GM04504 (cell line): ENCODE results near the gene TNNT3.

ENCODE experiments used
- DNase-seq: peaks from one replicate; pipeline ENCODE4 v3.0.0-alpha.2; 2012; ENCODE audit warnings: low read depth

TNNT3 gene

GRCh38 chr11:1959786-1960185 lies 40.3 kb downstream of the TNNT3 start:
- DNase-seq, result no peak

GRCh38 chr11:1963864-1964263 lies 44.4 kb downstream of the TNNT3 start:
- DNase-seq, result no peak

DNA sequence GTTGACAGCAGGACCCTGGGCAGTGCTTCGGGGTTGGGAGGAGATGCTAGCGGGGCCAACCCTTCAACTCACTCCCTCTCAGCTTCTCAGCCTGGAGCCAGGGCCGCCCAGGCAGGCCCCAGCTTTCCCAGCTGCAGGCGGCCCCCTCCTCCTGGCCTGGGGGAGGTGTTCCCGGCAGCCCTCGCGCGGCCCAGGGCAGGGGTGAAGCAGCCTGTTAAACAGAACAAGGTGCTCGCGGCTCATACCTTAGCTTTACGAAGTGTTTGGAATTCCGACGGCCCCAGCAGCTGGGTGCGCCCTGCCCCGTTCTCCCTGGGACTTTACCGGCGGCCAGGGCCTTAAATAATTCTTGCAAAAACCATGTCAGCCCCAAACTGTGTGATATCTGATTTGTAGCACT lies 44.8 kb downstream of the TNNT3 start:
- DNase-seq, result no peak

DNA sequence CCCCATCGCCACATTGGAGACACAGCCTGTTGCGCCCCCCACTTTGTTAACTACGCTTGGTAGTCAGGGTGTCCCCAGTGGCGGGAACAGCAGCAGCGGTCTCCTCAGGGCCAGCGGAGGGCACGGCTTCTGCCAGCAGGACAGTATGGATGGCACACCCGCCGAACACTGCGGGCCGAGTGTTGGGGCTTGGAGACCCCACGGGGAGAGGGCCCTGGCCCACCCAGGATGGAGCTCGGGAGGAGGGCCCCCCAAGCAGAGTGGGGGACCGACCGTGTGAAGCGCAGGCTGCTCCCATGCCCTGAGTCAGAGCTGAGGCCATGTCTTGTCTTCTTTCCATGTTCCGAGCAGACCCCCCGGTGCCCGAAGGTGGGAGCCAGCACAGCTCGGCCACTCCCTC lies 45.5 kb downstream of the TNNT3 start:
- no peak for DNase-seq

DNA sequence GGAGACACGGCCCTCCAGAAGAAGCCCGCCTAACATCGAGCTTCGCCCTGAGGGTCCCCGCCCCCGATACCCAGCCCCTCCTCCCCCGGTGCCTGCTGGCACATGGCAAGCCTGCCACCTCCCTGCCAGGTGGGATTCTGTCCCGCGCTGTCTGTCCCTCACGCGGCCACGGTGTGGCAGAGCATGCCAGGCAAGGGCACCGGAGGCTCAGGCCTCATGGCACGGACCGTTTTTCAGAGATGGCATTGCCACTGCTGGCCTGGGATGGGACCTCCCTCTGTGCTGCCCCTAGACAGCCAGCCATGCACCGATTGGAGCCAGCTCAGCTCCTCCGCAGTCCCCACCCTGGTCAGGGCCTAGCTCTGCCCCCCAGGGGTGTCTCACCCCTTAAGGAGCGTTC lies 47.0 kb downstream of the TNNT3 start:
- no peak for DNase-seq

- DNase-seq, result no peak
These were observed 48.2 kb downstream of the TNNT3 start for GRCh38 chr11:1967641-1968225.

GRCh38 chr11:1968454-1969002 lies 49.0 kb downstream of the TNNT3 start:
- no peak for DNase-seq

DNA sequence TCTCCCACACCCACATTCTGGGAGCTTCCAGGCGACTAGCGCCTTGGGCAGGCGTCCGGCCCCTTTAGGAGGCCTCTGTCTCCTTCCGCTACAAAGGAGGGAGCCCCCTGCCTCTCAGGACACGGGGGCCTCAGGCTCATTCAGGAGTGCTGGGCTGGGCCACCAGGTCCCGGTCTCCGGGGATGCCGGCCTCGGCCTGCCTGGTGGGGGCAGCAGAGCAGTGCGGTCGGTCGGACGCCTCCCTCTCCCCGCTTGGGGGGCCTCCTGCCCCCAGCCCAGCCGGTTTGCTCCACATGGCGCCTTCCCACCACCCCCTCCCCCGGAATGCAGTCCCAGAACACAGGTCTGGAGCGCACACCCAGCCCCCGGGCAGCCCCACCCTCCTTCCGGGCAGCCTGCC lies 49.5 kb downstream of the TNNT3 start:
- DNase-seq, result no peak

DNA sequence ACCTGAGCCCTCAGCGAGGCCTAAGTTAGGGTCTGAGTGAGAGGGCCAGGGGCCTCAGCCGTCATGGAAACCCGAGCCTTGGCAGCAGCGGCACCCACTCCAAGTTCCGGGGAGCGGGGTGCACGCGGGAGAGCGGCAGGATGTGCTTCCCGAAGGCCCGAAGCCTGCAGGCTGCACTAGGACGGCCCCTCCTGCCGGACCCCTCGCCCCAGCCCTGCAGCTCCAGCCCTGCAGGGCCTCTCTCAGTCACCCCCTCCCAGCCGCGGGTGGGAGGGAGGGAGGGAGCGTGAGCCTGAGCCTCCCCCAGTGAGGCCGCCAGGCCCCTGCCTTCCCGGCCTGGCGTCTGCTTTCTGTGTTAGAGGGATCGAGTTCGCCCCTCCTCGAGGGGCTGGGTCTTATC lies 50.3 kb downstream of the TNNT3 start:
- no peak for DNase-seq

- DNase-seq, result no peak
These were observed 51.5 kb downstream of the TNNT3 start for GRCh38 chr11:1970956-1971355.

GRCh38 chr11:1975185-1975584 lies 55.7 kb downstream of the TNNT3 start:
- no peak for DNase-seq

- no peak for DNase-seq
These were observed 59.4 kb downstream of the TNNT3 start for GRCh38 chr11:1978720-1979473.

GRCh38 chr11:1979607-1980006 lies 60.1 kb downstream of the TNNT3 start:
- no peak for DNase-seq

GRCh38 chr11:1982873-1983600 lies 63.5 kb downstream of the TNNT3 start:
- DNase-seq, result no peak

GRCh38 chr11:1983601-1983961 lies 64.1 kb downstream of the TNNT3 start:
- no peak for DNase-seq

GRCh38 chr11:1987024-1987423 lies 67.5 kb downstream of the TNNT3 start:
- DNase-seq, result no peak

- DNase-seq, result no peak
These were observed 68.7 kb downstream of the TNNT3 start for GRCh38 chr11:1988174-1988573.
